GM23248 (cell line): ENCODE data around the gene PSMA8. TPM values are rescaled to one million over a fixed set of nuclear protein-coding genes. Genes with fewer than 3 reads are reported as not detected.
"Not testable (repeated sequence)": the region's sequence is repeated elsewhere in the genome, so short reads cannot be mapped to it uniquely, and the experiment has no call there.

Experiments
- DNase-seq: peaks from one replicate; pipeline ENCODE4 v3.0.0-alpha.2; 2015
- H2AFZ ChIP-seq: fragments of 200-600 bp; sonication (generic); 2 replicates; pipeline ENCODE4 v1.6.1; 2016; ENCODE audit warnings: antibody characterized with exemption
- H3F3A ChIP-seq: fragments of 200-600 bp; sonication (generic); 2 replicates; pipeline ENCODE4 v1.6.1; 2016; ENCODE audit warnings: mild to moderate bottlenecking, antibody characterized with exemption, mixed run types; ENCODE audit not compliant: insufficient read depth
- H3K27ac ChIP-seq: fragments of 200-600 bp; sonication (generic); 2 replicates; pipeline ENCODE4 v1.5.1; 2016; ENCODE audit warnings: mild to moderate bottlenecking
- H3K27me3 ChIP-seq: fragments of 200-600 bp; sonication (generic); replicated peaks from 2 replicates; pipeline ENCODE4 v1.6.1; 2016; ENCODE audit warnings: mild to moderate bottlenecking; ENCODE audit not compliant: insufficient read depth
- H3K36me3 ChIP-seq: fragments of 200-600 bp; sonication (generic); 2 replicates; pipeline ENCODE4 v1.6.1; 2016; ENCODE audit warnings: low read depth, mild to moderate bottlenecking
- H3K4me1 ChIP-seq: fragments of 200-600 bp; sonication (generic); 2 replicates; pipeline ENCODE4 v1.6.1; 2016; ENCODE audit warnings: mild to moderate bottlenecking; ENCODE audit not compliant: insufficient read depth
- H3K4me2 ChIP-seq: fragments of 200-600 bp; sonication (generic); one replicate; pipeline ENCODE4 v1.6.1; 2016; ENCODE audit warnings: mild to moderate bottlenecking; ENCODE audit not compliant: unreplicated experiment
- H3K4me3 ChIP-seq: fragments of 200-600 bp; sonication (generic); 2 replicates; pipeline ENCODE4 v1.5.1; 2016; ENCODE audit warnings: mild to moderate bottlenecking
- H3K79me2 ChIP-seq: fragments of 200-600 bp; sonication (generic); 2 replicates; pipeline ENCODE4 v1.6.1; 2016; ENCODE audit warnings: mild to moderate bottlenecking; ENCODE audit not compliant: insufficient read depth
- H3K9ac ChIP-seq: fragments of 200-600 bp; sonication (generic); 2 replicates; pipeline ENCODE4 v1.6.1; 2016; ENCODE audit warnings: mild to moderate bottlenecking
- H3K9me2 ChIP-seq: fragments of 200-600 bp; sonication (generic); 2 replicates; pipeline ENCODE4 v1.6.1; 2016; ENCODE audit warnings: mixed run types, mild to moderate bottlenecking, moderate library complexity; ENCODE audit not compliant: insufficient read depth
- H3K9me3 ChIP-seq: fragments of 200-600 bp; sonication (generic); one replicate; pipeline ENCODE4 v1.6.1; 2017; ENCODE audit warnings: low read depth
- H4K20me1 ChIP-seq: fragments of 200-600 bp; sonication (generic); 2 replicates; pipeline ENCODE4 v1.6.0; 2016; ENCODE audit not compliant: insufficient read depth
- EZH2 ChIP-seq: fragments of 200-600 bp; sonication (generic); IDR thresholded peaks from 2 replicates; pipeline ENCODE4 v1.6.1; 2018; ENCODE audit warnings: antibody characterized with exemption, mild to moderate bottlenecking; ENCODE audit not compliant: insufficient read depth, poor library complexity, severe bottlenecking
- EZH2phosphoT487 ChIP-seq: fragments of 200-600 bp; sonication (generic); IDR thresholded peaks from 2 replicates; pipeline ENCODE4 v1.6.1; 2018; ENCODE audit warnings: antibody characterized with exemption, moderate library complexity, mild to moderate bottlenecking, low read depth; ENCODE audit not compliant: insufficient read depth
- WGBS, 2 experiments: methylation state at CpG; one replicate each; pipeline ENCODE4 v1.1.6; 2015 to 2017; ENCODE audit warnings: low lambda C conversion rate in 2 of 2, low coverage in 1 of 2; ENCODE audit errors: missing lambda C conversion rate in 2 of 2; 5-methylcytosine and 5-hydroxymethylcytosine counted together
- in situ Hi-C: fragments of 300-500 bp; cut with MboI; formaldehyde crosslinking; loops from 2 replicates; pipeline ENCODE4 v1.15.0; 2020
- polyA plus RNA-seq: library from polyadenylated mRNA; unstranded; fragments of >200 nt; fragmentation: Nextera tagmentation; extraction: Ambion mirVana; gene quantifications from 2 replicates; pipeline ENCODE4 v1.2.1, GENCODE V29; 2016
- total RNA-seq: library from RNA; depleted of rRNA; stranded (reverse); fragments of >200 nt; shearing (Covaris generic); gene quantifications from 2 replicates; pipeline ENCODE4 v1.2.3, GENCODE V29; 2014

PSMA8 gene
- total and polyA plus RNA-seq, 2 experiments from 2014 or later, result not detected

GRCh38 chr18:26192233-26192632 lies 58.6 kb downstream of the PSMA8 start:
- no peak overlapping the region for H3K4me2 ChIP-seq
- H4K20me1 ChIP-seq, result no peaks in the 10 kb centered on the region
- H3F3A ChIP-seq, result no peaks in the 10 kb centered on the region
- TF ChIP-seq EZH2phosphoT487 (no peak), EZH2 (no peak)
- H3K79me2 ChIP-seq, result no peaks in the 10 kb centered on the region
- in situ Hi-C loops, result no loop called here
- no peak overlapping the region for H3K27ac ChIP-seq
- no peak overlapping the region for H3K9ac ChIP-seq
- no peaks in the 10 kb centered on the region for H3K4me1 ChIP-seq
- DNase-seq, result no peak
- no peaks in the 10 kb centered on the region for H3K36me3 ChIP-seq
- no peaks in the 10 kb centered on the region for H3K9me3 ChIP-seq
- 19 to 21% methylated on average over 1 of the region's 1 CpG for WGBS, 2 experiments
- H2AFZ ChIP-seq, result no peak overlapping the region
- no peaks in the 10 kb centered on the region for H3K9me2 ChIP-seq
- H3K27me3 ChIP-seq, result no peaks in the 10 kb centered on the region
- no peak overlapping the region for H3K4me3 ChIP-seq

GRCh38 chr18:26196605-26197004 lies 62.9 kb downstream of the PSMA8 start:
- no peaks in the 10 kb centered on the region for H4K20me1 ChIP-seq
- no peak overlapping the region for H3K4me2 ChIP-seq
- no peaks in the 10 kb centered on the region for H3K9me3 ChIP-seq
- H3K4me3 ChIP-seq, result no peak overlapping the region
- TF ChIP-seq EZH2phosphoT487 (no peak), EZH2 (no peak)
- no peaks in the 10 kb centered on the region for H3K27me3 ChIP-seq
- in situ Hi-C loops, result no loop called here
- no peaks in the 10 kb centered on the region for H3K79me2 ChIP-seq
- no peaks in the 10 kb centered on the region for H3K9me2 ChIP-seq
- WGBS, 2 experiments, result 51 to 61% methylated on average over 3 of the region's 3 CpGs
- no peak overlapping the region for H3K9ac ChIP-seq
- H2AFZ ChIP-seq, result no peak overlapping the region
- H3F3A ChIP-seq, result no peaks in the 10 kb centered on the region
- H3K4me1 ChIP-seq, result no peaks in the 10 kb centered on the region
- no peaks in the 10 kb centered on the region for H3K36me3 ChIP-seq
- no peak for DNase-seq
- H3K27ac ChIP-seq, result no peak overlapping the region

GRCh38 chr18:26202001-26202400 lies 68.3 kb downstream of the PSMA8 start:
- H3K36me3 ChIP-seq, H3K4me3 ChIP-seq, H4K20me1 ChIP-seq, H3K9me2 ChIP-seq, H3K27me3 ChIP-seq, H3K4me1 ChIP-seq, DNase-seq, H3K79me2 ChIP-seq, H3K4me2 ChIP-seq, H3K27ac ChIP-seq, H3K9me3 ChIP-seq, in situ Hi-C loops, H2AFZ ChIP-seq, H3K9ac ChIP-seq, H3F3A ChIP-seq: not testable (repeated sequence)
- WGBS, 2 experiments, result 47 to 52% methylated on average over 8 of the region's 9 CpGs

- Histone ChIP-seq H3K9me3 (no peaks in the 10 kb centered on the region), H3K79me2 (no peaks in the 10 kb centered on the region), H2AFZ (no peak overlapping the region), H3K27me3 (no peaks in the 10 kb centered on the region), H3K9me2 (no peaks in the 10 kb centered on the region), H3K27ac (no peak overlapping the region), H4K20me1 (no peaks in the 10 kb centered on the region), H3K36me3 (no peaks in the 10 kb centered on the region), H3K9ac (no peak overlapping the region), H3K4me1 (no peaks in the 10 kb centered on the region), H3K4me2 (no peak overlapping the region), H3K4me3 (no peak overlapping the region), H3F3A (no peaks in the 10 kb centered on the region)
- no peak for TF ChIP-seq EZH2
- DNase-seq, result no peak
- in situ Hi-C loops, result no loop called here
- WGBS, 2 experiments, result 73 to 79% methylated on average over 1 of the region's 1 CpG
Measured at GRCh38 chr18:26205318-26205717, 71.6 kb downstream of the PSMA8 start.

GRCh38 chr18:26206488-26206887 lies 72.8 kb downstream of the PSMA8 start:
- no peaks in the 10 kb centered on the region for H3F3A ChIP-seq
- H3K9ac ChIP-seq, result no peak overlapping the region
- 69 to 73% methylated on average over 2 of the region's 2 CpGs for WGBS, 2 experiments
- in situ Hi-C loops, result no loop called here
- no peak overlapping the region for H3K4me2 ChIP-seq
- no peak overlapping the region for H2AFZ ChIP-seq
- TF ChIP-seq EZH2phosphoT487 (no peak), EZH2 (no peak)
- no peak for DNase-seq
- H3K4me1 ChIP-seq, result no peaks in the 10 kb centered on the region
- H3K27ac ChIP-seq, result no peak overlapping the region
- no peaks in the 10 kb centered on the region for H3K9me3 ChIP-seq
- H3K4me3 ChIP-seq, result no peak overlapping the region
- H4K20me1 ChIP-seq, result no peaks in the 10 kb centered on the region
- H3K27me3 ChIP-seq, result no peaks in the 10 kb centered on the region
- H3K36me3 ChIP-seq, result no peaks in the 10 kb centered on the region
- H3K9me2 ChIP-seq, result no peaks in the 10 kb centered on the region
- no peaks in the 10 kb centered on the region for H3K79me2 ChIP-seq
